Mesendoderm (in vitro differentiated cells): ENCODE results near the gene CD200.
"Not testable (repeated sequence)": the region's sequence is repeated elsewhere in the genome, so short reads cannot be mapped to it uniquely, and the experiment has no call there.

Experiments used
- DNase-seq: peaks from one replicate; pipeline ENCODE4 v3.0.0; 2013
- H2AK5ac ChIP-seq: 2 replicates; pipeline ENCODE4 v1.6.1; 2013; ENCODE audit warnings: low read length, inconsistent platforms
- H2BK120ac ChIP-seq: 2 replicates; pipeline ENCODE4 v1.6.1; 2013; ENCODE audit warnings: low read depth, mild to moderate bottlenecking, low read length, moderate library complexity, mixed read lengths
- H2BK15ac ChIP-seq: replicated peaks from 2 replicates; pipeline ENCODE4 v1.6.1; 2013; ENCODE audit warnings: low read depth, mild to moderate bottlenecking, moderate library complexity
- H2BK5ac ChIP-seq: 2 replicates; pipeline ENCODE4 v1.6.1; 2013; ENCODE audit warnings: low read length, inconsistent platforms
- H3K18ac ChIP-seq: 2 replicates; pipeline ENCODE4 v1.6.1; 2013; ENCODE audit warnings: mild to moderate bottlenecking, low read length, mixed read lengths
- H3K23ac ChIP-seq: one replicate; pipeline ENCODE4 v1.6.1; 2013; ENCODE audit warnings: low read length
- H3K27ac ChIP-seq: 2 replicates; pipeline ENCODE4 v1.5.1; 2013; ENCODE audit warnings: low read depth, mild to moderate bottlenecking, inconsistent platforms, low read length, moderate library complexity
- H3K27me3 ChIP-seq: 2 replicates; pipeline ENCODE4 v1.6.1; 2013; ENCODE audit warnings: low read length, control low read depth, mild to moderate bottlenecking, inconsistent platforms; ENCODE audit not compliant: insufficient read depth, poor library complexity
- H3K36me3 ChIP-seq: 2 replicates; pipeline ENCODE4 v1.6.1; 2013; ENCODE audit warnings: low read length, inconsistent platforms; ENCODE audit not compliant: control insufficient read depth, insufficient read depth
- H3K4ac ChIP-seq: one replicate; pipeline ENCODE4 v1.6.1; 2013; ENCODE audit warnings: low read depth, mild to moderate bottlenecking, low read length, moderate library complexity
- H3K4me1 ChIP-seq: 2 replicates; pipeline ENCODE4 v1.6.1; 2013; ENCODE audit warnings: low read depth, low read length, inconsistent platforms; ENCODE audit not compliant: control insufficient read depth
- H3K4me2 ChIP-seq: 2 replicates; pipeline ENCODE4 v1.6.1; 2013; ENCODE audit warnings: low read length
- H3K4me3 ChIP-seq: 2 replicates; pipeline ENCODE4 v1.5.1; 2013; ENCODE audit warnings: mild to moderate bottlenecking, low read length
- H3K56ac ChIP-seq: one replicate; pipeline ENCODE4 v1.6.1; 2013; ENCODE audit warnings: low read length
- H3K79me1 ChIP-seq: 2 replicates; pipeline ENCODE4 v1.6.1; 2013; ENCODE audit warnings: low read length, inconsistent platforms
- H3K79me2 ChIP-seq: 2 replicates; pipeline ENCODE4 v1.6.1; 2013; ENCODE audit warnings: mild to moderate bottlenecking, low read length; ENCODE audit not compliant: control insufficient read depth, insufficient read depth
- H3K9ac ChIP-seq: 2 replicates; pipeline ENCODE4 v1.6.1; 2013; ENCODE audit warnings: low read length, inconsistent platforms
- H4K5ac ChIP-seq: one replicate; pipeline ENCODE4 v1.6.1; 2013; ENCODE audit warnings: low read length
- H4K8ac ChIP-seq: one replicate; pipeline ENCODE4 v1.6.1; 2013; ENCODE audit warnings: low read depth, mild to moderate bottlenecking, control low read depth, low read length, moderate library complexity
- WGBS: extraction: QIAGEN DNeasy Blood & Tissue Kit; methylation state at CpG from one replicate; pipeline ENCODE4 v1.1.7; 2013; ENCODE audit warnings: low lambda C conversion rate, missing lambda C conversion rate; ENCODE audit not compliant: insufficient coverage; ENCODE audit errors: extremely low coverage; 5-methylcytosine and 5-hydroxymethylcytosine counted together

CD200 gene

DNA sequence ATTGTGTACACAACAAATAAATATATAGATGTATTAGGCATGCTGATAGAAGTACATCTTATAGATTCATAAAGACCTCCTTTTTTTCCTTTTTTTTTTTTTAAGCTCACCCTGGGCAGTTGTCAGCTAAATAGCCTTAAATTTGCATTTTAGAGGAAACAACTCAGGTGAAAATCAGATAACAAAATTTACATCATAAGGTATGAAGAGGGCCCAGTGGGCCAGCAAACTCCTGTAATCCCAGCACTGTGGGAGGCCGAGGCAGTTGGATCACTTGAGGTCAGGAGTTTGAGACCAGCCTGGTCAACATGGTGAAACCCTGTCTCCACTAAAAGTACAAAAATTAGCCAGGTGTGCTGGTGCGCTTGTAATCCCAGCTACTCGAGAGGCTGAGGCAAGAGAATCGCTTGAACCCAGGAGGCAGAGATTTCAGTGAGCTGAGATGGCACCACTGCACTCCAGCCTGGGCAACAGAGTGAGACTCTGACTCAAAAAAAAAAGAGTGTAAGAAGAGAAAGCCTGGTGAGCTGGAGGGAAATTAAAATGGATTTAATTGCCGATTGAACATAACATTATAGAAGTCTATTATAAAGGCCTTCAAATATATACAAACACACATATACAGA is 72.1 kb downstream of the CD200 start:
- not testable (repeated sequence) for H3K4me1 ChIP-seq, H3K27me3 ChIP-seq, H3K79me2 ChIP-seq, H3K4me2 ChIP-seq, H2BK15ac ChIP-seq, H3K36me3 ChIP-seq, H3K4me3 ChIP-seq, H3K79me1 ChIP-seq, H2BK5ac ChIP-seq, H4K8ac ChIP-seq, H3K56ac ChIP-seq, H2AK5ac ChIP-seq, H4K5ac ChIP-seq, H3K9ac ChIP-seq, H3K4ac ChIP-seq, H3K23ac ChIP-seq
- peak overlapping the region; percentile 98 for H3K18ac ChIP-seq
- H2BK120ac ChIP-seq: peak overlapping the region; percentile 99
- DNase-seq: peak; percentile 79
- WGBS: no CpG with 5 or more reads among the region's 5 CpGs
- H3K27ac ChIP-seq: peak overlapping the region; percentile 28

DNA sequence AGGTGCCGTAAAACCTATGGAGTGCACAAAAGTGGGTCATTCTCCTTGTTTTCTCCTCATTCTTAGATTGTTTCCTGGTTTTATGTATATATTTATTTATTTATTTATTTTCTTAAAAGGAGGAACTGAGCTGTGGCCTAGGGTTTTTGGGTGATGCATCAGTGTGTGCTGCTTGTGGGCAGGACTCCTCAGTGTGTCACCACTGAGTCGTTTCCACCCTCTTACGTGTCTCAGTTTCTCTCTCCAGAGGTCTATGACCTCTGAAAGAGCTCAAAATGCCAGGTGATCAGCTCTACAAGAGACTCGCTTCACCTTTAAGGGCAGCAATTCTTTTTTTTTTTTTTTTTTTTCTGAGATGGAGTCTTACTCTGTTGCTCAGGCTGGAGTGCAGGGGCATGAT is 72.9 kb downstream of the CD200 start:
- Histone ChIP-seq H3K27ac (no peak overlapping the region), H4K5ac (no peak overlapping the region), H2BK5ac (no peak overlapping the region), H2BK120ac (peak overlapping the region; percentile 61), H3K18ac (peak overlapping the region; percentile 84), H3K79me1 (no peaks in the 10 kb centered on the region), H3K4me3 (no peak overlapping the region), H3K4me1 (no peaks in the 10 kb centered on the region), H3K27me3 (no peaks in the 10 kb centered on the region), H3K79me2 (no peaks in the 10 kb centered on the region), H2AK5ac (no peak overlapping the region), H3K36me3 (no peaks in the 10 kb centered on the region), H3K56ac (no peak overlapping the region), H3K4me2 (no peak overlapping the region), H3K4ac (peak overlapping the region; percentile 81), H4K8ac (no peak overlapping the region), H3K9ac (no peak overlapping the region), H3K23ac (no peak overlapping the region), H2BK15ac (no peak overlapping the region)
- peak; percentile 16 for DNase-seq
- WGBS: no CpG with 5 or more reads among the region's 4 CpGs

DNA sequence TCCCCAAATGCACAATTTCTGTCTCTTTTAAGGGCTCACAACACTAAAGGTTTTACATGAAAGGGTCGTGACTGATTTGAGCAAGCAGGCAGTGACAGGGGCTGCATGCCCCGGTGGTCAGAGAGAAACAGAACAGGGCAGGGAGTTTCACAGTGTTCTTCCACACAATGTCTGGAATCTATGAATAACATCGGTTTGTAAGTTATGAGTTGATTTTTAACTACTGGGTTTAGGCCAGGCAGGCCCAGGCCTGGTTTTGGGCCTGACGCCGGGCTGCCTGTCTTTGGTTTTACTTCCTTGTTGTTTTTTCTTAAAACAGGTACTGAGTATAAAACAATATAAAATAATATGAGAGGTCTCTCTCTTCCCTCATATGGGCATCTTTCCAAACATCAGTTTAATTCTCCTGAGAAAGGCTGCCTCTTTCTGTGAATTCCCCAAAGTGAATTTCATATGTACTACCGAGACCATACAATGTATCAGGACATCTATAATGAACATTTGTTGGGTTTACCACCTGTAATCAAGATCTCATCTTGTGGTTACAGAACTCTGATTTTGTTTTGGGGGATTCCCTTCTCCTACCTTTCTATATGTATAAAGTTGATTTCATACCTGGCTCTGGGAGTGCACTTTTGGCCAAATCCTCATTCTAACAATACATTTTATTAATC is 74.4 kb downstream of the CD200 start:
- no CpG with 5 or more reads among the region's 6 CpGs for WGBS
- Histone ChIP-seq H3K18ac (peak overlapping the region; percentile 60), H3K4me1 (no peaks in the 10 kb centered on the region), H3K36me3 (no peaks in the 10 kb centered on the region), H2AK5ac (no peak overlapping the region), H3K56ac (no peak overlapping the region), H2BK5ac (no peak overlapping the region), H3K27me3 (no peaks in the 10 kb centered on the region), H3K79me2 (no peaks in the 10 kb centered on the region), H3K9ac (no peak overlapping the region), H3K4ac (peak overlapping the region; percentile 59), H3K4me3 (no peak overlapping the region), H3K27ac (no peak overlapping the region), H4K5ac (no peak overlapping the region), H4K8ac (no peak overlapping the region), H2BK15ac (no peak overlapping the region), H3K4me2 (no peak overlapping the region), H3K23ac (no peak overlapping the region), H3K79me1 (no peaks in the 10 kb centered on the region), H2BK120ac (no peak overlapping the region)
- no peak for DNase-seq

DNA sequence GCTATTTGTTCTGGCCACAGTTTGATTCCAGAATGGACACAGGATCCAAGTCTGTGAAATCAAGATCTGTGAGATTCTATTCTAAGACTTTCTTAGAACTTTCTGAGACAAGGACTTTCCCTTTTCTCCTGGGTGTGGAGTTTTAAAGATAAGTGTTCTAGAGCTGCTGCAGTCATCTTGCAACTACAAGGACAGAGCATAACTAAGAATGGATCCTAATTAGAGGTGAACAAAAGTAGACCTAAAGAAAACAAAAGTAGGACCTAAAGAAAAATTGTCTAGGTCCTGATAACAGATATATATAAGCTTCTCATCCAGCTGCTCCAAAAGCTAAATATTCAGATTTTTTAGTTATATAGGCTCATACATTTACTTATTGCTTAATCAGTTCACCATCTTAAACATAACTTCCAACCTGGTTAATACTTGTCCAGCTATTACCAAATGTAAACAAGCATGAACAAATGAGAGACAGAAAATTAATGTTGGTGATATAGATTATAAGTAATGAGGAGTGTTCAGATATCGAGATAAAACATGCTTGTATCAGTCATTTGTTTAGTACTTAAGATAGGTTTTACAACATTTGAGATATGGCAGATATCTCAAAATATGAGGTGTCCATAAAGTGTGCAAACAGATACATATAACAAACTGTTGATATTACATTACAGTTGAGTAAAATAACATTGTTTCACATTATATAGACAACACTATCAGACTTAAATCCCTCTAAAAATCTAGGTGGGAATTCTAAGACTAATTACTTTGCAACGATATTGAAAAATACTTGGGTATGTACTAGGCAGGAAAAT is 75.1 kb downstream of the CD200 start:
- no peaks in the 10 kb centered on the region for H3K36me3 ChIP-seq
- H2BK15ac ChIP-seq: no peak overlapping the region
- no peak overlapping the region for H3K4me3 ChIP-seq
- DNase-seq: no peak
- H3K4me2 ChIP-seq: no peak overlapping the region
- H2BK120ac ChIP-seq: no peak overlapping the region
- no peak overlapping the region for H4K8ac ChIP-seq
- H3K23ac ChIP-seq: no peak overlapping the region
- H2BK5ac ChIP-seq: no peak overlapping the region
- no peaks in the 10 kb centered on the region for H3K79me2 ChIP-seq
- no peak overlapping the region for H4K5ac ChIP-seq
- no peak overlapping the region for H3K4ac ChIP-seq
- H3K18ac ChIP-seq: peak overlapping the region; percentile 60
- H3K27ac ChIP-seq: no peak overlapping the region
- no peak overlapping the region for H2AK5ac ChIP-seq
- no peaks in the 10 kb centered on the region for H3K79me1 ChIP-seq
- no peak overlapping the region for H3K56ac ChIP-seq
- 100% methylated on average over 1 of the region's 2 CpGs for WGBS
- H3K27me3 ChIP-seq: no peaks in the 10 kb centered on the region
- H3K9ac ChIP-seq: no peak overlapping the region
- no peaks in the 10 kb centered on the region for H3K4me1 ChIP-seq

DNA sequence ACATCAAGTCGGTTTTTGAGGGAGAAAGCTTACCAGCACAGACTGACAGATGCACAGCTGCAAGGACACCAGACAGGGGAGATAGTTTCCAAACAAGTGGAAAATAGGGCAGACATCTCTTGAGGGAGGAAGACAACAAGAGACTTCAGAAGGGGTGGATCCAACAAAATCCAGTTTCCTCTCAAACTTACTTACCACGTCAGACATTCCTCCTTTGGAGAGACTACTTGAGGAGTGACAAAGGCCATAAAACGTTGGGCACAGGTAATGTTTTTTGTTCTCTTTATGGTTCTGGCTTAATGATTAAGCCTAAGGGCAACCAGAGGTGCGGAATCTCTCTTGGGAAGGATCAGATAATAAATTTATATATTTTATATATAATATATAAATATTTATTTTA is 76.1 kb downstream of the CD200 start:
- H3K9ac ChIP-seq: no peak overlapping the region
- H2BK15ac ChIP-seq: no peak overlapping the region
- no CpG with 5 or more reads among the region's 4 CpGs for WGBS
- no peak overlapping the region for H2AK5ac ChIP-seq
- no peaks in the 10 kb centered on the region for H3K36me3 ChIP-seq
- no peak overlapping the region for H3K18ac ChIP-seq
- no peaks in the 10 kb centered on the region for H3K27me3 ChIP-seq
- no peak overlapping the region for H3K4ac ChIP-seq
- H3K27ac ChIP-seq: no peak overlapping the region
- H2BK120ac ChIP-seq: no peak overlapping the region
- no peaks in the 10 kb centered on the region for H3K4me1 ChIP-seq
- no peaks in the 10 kb centered on the region for H3K79me1 ChIP-seq
- H4K5ac ChIP-seq: no peak overlapping the region
- DNase-seq: no peak
- H2BK5ac ChIP-seq: no peak overlapping the region
- H4K8ac ChIP-seq: no peak overlapping the region
- no peak overlapping the region for H3K4me2 ChIP-seq
- H3K23ac ChIP-seq: no peak overlapping the region
- H3K56ac ChIP-seq: no peak overlapping the region
- H3K4me3 ChIP-seq: no peak overlapping the region
- H3K79me2 ChIP-seq: no peaks in the 10 kb centered on the region
